Measurements from ENCODE around the gene AURKB. TPM values are rescaled to one million over a fixed set of nuclear protein-coding genes. Genes with fewer than 3 reads are reported as not detected.
"Not testable (repeated sequence)": the region's sequence is repeated elsewhere in the genome, so short reads cannot be mapped to it uniquely, and the experiment has no call there.

AURKB gene
- total RNA-seq, 1 donor from 2014 or later, result 17.3 TPM

DNA sequence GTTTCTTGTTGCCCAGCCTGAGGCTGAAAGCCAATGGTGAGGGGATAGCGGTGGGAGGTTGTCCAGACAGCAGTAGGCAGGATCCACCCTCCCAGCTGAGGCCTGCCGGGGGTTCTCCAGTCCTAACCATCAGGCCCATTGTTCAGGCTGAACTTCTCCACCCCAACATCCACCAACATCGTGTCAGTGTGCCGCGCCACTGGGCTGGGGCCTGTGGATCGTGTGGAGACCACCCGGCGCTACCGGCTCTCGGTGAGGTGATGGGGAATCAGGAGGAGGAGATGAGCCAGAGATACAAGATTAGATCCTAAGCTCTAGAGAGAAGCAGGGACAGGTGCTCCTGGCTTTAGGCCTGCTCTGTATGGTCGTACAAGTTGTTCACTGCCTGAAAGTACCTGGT lies 44.5 kb upstream of the AURKB start:
- Mint-ChIP-seq H3K36me3 (ENCODE audit: unreplicated experiment) (no peaks in the 10 kb centered on the region), H3K9me3 (ENCODE audit: unreplicated experiment) (peaks cover 8% of the 10 kb centered on the region), H3K27me3 (ENCODE audit: unreplicated experiment) (peaks cover 4% of the 10 kb centered on the region), H3K4me3 (ENCODE audit: unreplicated experiment) (no peak overlapping the region), H3K4me1 (ENCODE audit: low read depth, unreplicated experiment) (peaks cover 7% of the 10 kb centered on the region), H3K27ac (ENCODE audit: unreplicated experiment) (no peak overlapping the region)
- DNase-seq, result no peak
- TF ChIP-seq, protein P1, sequence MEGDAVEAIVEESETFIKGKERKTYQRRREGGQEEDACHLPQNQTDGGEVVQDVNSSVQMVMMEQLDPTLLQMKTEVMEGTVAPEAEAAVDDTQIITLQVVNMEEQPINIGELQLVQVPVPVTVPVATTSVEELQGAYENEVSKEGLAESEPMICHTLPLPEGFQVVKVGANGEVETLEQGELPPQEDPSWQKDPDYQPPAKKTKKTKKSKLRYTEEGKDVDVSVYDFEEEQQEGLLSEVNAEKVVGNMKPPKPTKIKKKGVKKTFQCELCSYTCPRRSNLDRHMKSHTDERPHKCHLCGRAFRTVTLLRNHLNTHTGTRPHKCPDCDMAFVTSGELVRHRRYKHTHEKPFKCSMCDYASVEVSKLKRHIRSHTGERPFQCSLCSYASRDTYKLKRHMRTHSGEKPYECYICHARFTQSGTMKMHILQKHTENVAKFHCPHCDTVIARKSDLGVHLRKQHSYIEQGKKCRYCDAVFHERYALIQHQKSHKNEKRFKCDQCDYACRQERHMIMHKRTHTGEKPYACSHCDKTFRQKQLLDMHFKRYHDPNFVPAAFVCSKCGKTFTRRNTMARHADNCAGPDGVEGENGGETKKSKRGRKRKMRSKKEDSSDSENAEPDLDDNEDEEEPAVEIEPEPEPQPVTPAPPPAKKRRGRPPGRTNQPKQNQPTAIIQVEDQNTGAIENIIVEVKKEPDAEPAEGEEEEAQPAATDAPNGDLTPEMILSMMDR (IDR thresholded peaks at IDR 0.05; ENCODE audit: partially characterized antibody, unreplicated experiment), result no peak

DNA sequence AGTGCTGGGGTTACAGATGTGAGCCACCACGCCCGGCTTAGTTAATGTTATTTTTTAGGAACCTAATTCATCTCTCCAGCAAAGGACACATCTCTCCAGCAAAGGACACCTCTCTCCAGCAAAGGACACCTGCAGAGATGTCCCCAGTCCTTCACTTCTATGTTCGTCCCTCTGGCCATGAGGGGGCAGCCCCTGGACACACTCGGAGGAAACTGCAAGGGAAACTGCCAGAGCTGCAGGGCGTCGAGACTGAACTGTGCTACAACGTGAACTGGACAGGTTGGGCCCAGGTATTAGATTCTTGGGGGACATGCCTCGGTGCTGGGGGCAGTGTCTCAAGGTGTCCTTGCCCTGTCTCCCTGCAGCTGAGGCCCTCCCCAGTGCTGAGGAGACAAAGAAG lies 43.4 kb upstream of the AURKB start:
- H3K9me3 Mint-ChIP-seq (ENCODE audit: unreplicated experiment), result peaks cover 17% of the 10 kb centered on the region
- peaks cover 12% of the 10 kb centered on the region for H3K4me1 Mint-ChIP-seq (ENCODE audit: low read depth, unreplicated experiment)
- DNase-seq, result peak; percentile 54
- peaks cover 5% of the 10 kb centered on the region for H3K27me3 Mint-ChIP-seq (ENCODE audit: unreplicated experiment)
- no peaks in the 10 kb centered on the region for H3K36me3 Mint-ChIP-seq (ENCODE audit: unreplicated experiment)
- no peak overlapping the region for H3K4me3 Mint-ChIP-seq (ENCODE audit: unreplicated experiment)
- TF ChIP-seq, protein P1 (IDR thresholded peaks at IDR 0.05; ENCODE audit: partially characterized antibody, unreplicated experiment), result no peak
- H3K27ac Mint-ChIP-seq (ENCODE audit: unreplicated experiment), result no peak overlapping the region

DNA sequence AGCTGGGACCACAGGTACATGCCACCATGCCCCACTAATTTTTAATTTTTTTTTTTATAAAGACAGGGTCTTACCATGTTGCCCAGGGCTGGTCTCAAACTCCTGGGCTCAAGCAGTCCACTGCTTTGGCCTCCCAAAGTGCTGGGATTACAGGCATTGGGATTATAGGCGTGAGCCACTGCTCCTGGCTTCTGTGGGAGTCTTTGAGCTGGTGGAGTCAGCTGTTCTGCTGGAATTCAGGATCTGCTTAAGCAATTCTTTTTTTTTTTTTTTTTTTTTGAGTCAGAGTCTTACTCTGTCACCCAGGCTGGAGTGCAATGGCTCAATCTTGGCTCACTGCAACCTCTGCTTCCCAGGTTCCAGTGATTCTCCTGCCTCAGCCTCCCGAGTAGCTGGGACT lies 41.0 kb upstream of the AURKB start:
- not testable (repeated sequence) for DNase-seq; H3K4me3 Mint-ChIP-seq (ENCODE audit: unreplicated experiment); H3K27ac Mint-ChIP-seq (ENCODE audit: unreplicated experiment); H3K36me3 Mint-ChIP-seq (ENCODE audit: unreplicated experiment)
- Mint-ChIP-seq H3K9me3 (ENCODE audit: unreplicated experiment) (peaks cover 31% of the 10 kb centered on the region), H3K27me3 (ENCODE audit: unreplicated experiment) (peaks cover 15% of the 10 kb centered on the region), H3K4me1 (ENCODE audit: low read depth, unreplicated experiment) (peaks cover 12% of the 10 kb centered on the region)

DNA sequence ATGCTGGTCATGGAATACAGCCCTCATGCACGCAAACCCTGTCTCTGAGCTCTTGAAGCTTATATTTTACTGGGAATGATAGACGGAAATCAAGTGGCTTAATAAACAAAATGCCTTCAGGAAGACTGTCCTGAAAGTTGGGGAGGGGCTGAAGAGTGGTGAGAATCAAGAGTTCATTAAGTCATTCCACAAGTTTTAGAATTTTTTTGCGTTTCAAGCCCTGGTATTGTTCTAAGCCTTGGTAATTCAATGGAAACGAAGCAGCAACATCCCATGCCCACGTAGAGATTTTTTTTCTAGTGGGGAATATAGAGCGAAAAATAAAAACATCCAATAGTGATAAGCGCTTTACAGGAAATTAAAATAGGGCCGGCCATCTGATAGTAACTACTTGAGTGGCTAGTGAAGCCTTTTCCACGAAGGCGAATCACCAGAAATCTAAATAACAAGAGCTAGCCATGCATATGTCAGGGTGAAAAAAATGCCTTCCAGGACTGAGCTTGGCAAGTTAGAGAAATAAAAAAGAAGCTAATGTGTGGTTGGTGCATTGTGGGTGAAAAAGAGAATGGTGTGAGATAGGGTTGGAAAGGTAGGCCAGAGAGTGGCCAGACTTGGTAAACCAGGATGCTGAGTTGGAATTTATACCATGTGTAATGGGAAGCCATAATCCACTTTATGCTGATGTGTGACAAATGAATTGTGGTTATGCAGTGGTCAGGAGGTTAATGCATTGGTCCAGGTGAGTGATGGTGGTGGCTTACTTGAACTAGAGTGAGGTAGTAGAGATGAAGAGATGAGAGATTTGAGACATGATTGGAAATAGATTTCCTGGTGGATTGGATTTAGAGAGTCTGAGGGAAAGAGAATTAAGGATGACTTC lies 39.5 kb upstream of the AURKB start:
- H3K27ac Mint-ChIP-seq (ENCODE audit: unreplicated experiment), result peak overlapping the region; percentile 96
- no peaks in the 10 kb centered on the region for H3K36me3 Mint-ChIP-seq (ENCODE audit: unreplicated experiment)
- peaks cover 34% of the 10 kb centered on the region for H3K9me3 Mint-ChIP-seq (ENCODE audit: unreplicated experiment)
- peaks cover 15% of the 10 kb centered on the region for H3K27me3 Mint-ChIP-seq (ENCODE audit: unreplicated experiment)
- peak overlapping the region; percentile 98 for H3K4me3 Mint-ChIP-seq (ENCODE audit: unreplicated experiment)
- TF ChIP-seq, protein P1 (IDR thresholded peaks at IDR 0.05; ENCODE audit: partially characterized antibody, unreplicated experiment), result no peak
- H3K4me1 Mint-ChIP-seq (ENCODE audit: low read depth, unreplicated experiment), result peaks cover 12% of the 10 kb centered on the region
- no peak for DNase-seq

DNA sequence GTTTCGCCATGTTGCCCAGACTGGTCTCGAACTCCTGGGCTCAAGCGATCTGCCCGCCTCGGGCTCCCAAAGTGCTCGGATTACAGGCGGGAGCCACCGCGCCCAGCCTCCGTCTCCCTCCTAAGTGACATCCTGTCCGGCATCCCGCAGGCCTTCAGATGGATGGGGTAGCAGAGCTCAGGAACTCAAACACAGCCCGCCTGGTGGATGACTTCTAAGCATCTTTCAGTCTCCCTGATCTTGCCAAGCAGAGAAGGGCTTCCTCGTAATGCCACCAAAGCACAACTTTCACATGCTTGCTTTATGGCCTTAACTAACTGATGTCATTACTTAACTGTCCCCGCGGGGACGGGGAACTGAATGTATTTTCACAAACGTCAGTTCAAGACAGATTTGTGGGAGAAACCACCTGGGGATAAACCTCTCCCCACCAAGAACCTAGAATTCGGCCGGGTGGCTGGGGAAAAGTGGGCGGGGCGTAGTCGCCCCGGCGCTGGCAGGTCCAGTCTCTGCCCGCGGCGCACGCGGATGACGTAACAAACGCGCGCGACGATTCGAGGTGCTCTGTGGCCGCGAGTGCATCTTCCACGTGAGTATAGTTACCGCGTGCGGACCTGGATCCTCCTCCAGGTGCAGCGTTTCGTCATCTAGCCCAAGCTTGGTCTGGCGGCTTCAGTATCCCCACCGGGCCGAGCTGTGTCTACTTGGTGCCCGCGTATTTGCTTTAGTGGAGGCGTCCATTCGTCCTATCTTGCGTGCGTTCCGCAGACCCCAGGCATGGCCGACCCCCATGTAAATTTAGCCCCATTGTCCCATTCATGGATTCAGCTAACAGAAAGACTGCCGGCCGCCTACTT lies 38.6 kb upstream of the AURKB start, which contains the start of gene PFAS:
Gene PFAS, plus strand, starts transcription at position 539 of the 857 bp plus-strand sequence. CDS start 4,649 bp downstream, outside the sequence.
- Mint-ChIP-seq H3K27me3 (ENCODE audit: unreplicated experiment) (peaks cover 15% of the 10 kb centered on the region), H3K4me1 (ENCODE audit: low read depth, unreplicated experiment) (peaks cover 12% of the 10 kb centered on the region), H3K36me3 (ENCODE audit: unreplicated experiment) (no peaks in the 10 kb centered on the region), H3K4me3 (ENCODE audit: unreplicated experiment) (peak within 1 kb of the TSS; percentile 98), H3K27ac (ENCODE audit: unreplicated experiment) (peak within 1 kb of the TSS; percentile 98), H3K9me3 (ENCODE audit: unreplicated experiment) (peaks cover 32% of the 10 kb centered on the region)
- peak; percentile 98 for DNase-seq
- TF ChIP-seq, protein P1 (IDR thresholded peaks at IDR 0.05; ENCODE audit: partially characterized antibody, unreplicated experiment), result no peak
